DMS114 treated with DMSO at 0.1 percent for 48 hours (cell line): Measurements from ENCODE around the gene RAB6B.

Source experiments
- DNase-seq: peaks from one replicate; lab custom pipeline; 2025; ENCODE audit not compliant: unreplicated experiment; lab: John Stamatoyannopoulos, UW

RAB6B gene

DNA sequence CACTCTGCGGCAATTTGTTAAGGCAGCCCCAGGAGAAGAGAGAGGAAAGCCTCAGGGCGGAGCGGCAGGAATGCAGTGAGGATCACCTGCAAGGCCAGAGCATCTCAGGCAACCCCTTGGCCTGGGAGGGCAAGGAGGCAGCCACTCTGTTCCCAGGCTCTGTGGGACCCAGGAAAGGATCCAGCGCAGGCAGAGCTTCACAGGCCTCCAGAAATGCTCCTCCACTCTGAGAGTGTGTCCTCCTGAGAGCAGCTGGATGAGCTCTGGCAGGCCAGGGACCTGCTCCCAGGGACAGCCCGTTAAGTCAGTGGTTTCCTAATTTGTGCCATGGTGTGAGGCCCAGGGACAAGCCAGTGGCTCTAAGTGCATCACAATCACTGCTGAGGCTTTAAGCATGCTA is 35.2 kb downstream of the RAB6B start:
- DNase-seq = no peak

DNA sequence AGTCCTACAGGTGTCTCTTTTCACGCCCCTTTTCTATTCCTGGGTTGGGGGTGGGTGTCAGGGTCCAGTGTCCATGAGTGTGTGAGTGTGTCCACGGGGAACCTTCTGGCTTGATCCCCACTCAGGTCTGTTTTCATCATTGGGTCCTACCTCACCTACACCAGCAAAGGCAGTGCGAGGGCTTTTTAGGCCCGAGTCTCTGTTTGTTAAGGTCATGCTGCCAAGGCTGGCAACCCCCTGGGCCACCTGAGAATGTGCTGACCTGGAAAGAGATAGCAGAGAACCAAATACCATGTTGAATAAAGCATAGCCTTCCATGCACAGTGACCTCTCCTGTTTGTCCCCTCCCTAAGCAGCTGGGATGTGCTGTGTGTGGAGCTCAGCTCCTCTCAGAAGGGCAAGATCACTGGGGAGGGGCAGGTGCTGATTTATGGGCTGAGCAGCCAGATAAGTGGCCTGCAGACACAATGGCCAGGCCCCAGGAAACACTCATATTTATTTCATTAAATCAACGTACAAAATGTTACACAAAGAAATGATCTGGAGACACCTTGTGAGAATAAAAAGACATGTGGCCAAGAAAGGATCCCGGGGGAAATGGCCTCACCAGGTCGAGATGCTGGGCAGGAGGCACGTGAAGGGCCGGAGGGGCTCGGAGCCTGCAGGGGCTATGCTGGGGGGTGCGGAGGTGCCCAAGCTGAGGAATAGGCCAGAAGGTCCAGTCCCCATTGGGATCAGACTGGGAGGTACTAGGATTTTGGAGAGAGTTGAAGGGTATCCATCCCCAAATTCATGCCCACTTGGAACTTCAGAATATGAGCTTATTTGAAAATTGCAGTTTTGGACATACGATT is 36.1 kb downstream of the RAB6B start:
- DNase-seq = no peak

DNA sequence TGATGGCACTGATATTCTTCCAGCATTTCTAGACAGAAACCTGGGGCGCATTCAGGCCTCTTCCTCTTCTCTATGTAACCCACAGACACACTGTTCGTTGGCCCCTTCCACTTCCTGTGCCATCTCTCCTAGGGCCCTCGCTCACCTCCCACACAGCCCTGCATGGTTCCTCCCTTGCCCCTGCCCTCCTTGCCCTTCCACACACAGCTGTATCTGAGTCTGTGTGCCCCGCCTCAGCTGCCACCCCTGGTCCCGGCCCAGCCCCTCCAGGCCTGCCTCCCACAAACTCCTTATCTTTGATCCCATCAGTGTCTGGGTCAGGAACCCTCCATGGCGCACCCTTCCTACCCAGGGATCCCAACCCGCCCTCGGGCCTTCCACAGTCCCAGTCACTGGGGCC is 37.9 kb downstream of the RAB6B start:
- DNase-seq = no peak

DNA sequence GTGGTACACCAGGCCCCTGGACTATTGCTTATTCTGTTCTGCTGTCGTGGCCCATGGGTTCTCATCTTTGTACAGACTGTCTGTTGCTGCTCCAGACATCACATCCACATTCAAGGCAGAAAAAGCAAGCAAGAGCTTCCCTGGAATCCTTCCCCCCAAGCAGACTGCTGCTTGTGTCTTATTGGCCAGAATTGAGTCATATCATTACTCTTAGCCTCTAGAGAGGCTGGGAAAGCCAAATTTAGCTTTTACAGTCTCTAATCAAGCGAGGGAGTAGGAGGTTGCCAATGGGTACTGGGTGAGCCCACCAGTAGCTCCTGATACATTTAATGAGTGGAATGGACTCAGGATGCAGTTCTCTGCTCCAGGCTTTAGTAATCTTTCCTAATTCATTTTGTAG is 39.4 kb downstream of the RAB6B start:
- no peak for DNase-seq

DNA sequence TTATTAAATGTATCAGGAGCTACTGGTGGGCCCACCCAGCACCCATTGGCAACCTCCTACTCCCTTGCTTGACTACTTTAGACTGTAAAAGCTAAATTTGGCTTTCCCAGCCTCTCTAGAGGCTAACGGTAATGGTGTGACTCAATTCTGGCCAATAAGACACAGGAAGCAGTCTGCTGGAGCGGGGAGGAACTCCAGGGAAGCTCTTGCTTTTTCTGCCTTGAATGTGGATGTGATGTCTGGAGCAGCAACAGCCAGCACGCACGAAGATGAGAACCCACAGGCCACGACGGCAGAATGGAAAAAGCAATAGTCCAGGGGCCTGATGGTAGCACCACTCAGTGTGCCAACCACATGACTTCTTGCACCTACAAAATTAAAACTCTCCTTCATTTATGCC is 39.9 kb downstream of the RAB6B start:
- no peak for DNase-seq

DNA sequence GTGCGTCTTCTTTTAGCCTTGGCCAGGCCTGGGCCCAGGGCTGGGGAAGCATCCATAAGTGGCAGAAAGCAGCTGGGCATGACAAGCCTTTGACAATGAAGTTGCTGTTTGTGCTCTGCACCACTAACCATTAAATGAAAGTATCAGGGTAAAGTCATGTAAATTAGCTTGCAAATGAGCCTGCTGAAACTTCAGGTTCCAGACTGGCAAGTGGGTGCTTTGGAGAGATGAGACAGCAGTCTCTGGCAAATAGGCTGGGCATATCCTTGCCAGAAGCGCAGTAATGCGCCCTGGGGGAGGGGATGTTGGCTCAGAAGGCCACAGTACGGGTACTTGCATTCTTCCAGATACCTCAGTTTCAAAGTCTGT is 40.7 kb downstream of the RAB6B start:
- DNase-seq = no peak

DNA sequence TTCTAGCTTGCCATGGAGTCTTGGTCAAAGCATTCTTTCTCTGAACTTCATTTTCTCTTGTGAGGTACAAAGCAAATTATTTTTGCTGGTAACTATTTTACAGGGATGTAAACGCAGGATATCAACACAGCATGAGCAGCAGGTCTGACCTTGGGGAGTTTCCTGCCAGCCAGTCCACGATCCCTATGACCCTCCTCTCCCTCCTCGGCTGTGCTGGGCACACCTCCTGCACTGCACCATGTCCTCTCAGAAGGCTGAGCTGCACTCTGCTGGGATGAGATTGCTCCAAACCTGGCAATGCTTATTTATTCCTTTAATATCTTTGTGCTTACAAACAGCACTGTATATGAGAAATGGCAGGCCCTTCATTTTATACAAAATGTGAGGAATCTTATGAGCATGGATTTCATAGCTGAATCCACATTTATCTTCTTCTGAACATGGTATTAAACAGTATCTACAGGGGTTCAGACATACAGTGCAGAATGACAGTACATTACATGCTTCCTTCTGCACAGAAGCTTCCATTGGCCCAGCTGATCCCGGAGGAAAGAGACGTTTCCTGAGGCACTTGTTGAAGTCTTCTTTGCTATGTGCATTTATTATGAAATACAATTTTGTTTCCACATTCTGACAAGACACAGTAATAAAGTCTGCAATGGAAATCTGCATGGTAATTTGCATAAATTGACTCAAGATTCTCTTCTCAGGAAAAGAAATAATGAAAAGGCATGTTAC is 41.2 kb downstream of the RAB6B start:
- no peak for DNase-seq

DNA sequence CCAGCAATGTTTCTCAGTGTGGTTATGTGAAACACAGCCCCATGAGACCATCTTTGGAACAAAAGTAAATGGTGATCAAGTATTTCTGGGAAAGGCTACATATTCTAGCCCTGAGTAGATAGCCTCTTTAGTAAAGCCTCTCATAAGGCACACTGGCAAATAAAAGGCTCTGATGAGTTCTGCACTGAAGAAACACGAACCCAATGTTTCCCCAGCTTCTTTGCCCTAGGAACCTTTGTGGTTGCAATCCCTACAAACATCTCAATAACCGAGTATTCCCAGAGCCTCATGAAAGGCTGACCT is 41.8 kb downstream of the RAB6B start:
- DNase-seq = no peak

DNA sequence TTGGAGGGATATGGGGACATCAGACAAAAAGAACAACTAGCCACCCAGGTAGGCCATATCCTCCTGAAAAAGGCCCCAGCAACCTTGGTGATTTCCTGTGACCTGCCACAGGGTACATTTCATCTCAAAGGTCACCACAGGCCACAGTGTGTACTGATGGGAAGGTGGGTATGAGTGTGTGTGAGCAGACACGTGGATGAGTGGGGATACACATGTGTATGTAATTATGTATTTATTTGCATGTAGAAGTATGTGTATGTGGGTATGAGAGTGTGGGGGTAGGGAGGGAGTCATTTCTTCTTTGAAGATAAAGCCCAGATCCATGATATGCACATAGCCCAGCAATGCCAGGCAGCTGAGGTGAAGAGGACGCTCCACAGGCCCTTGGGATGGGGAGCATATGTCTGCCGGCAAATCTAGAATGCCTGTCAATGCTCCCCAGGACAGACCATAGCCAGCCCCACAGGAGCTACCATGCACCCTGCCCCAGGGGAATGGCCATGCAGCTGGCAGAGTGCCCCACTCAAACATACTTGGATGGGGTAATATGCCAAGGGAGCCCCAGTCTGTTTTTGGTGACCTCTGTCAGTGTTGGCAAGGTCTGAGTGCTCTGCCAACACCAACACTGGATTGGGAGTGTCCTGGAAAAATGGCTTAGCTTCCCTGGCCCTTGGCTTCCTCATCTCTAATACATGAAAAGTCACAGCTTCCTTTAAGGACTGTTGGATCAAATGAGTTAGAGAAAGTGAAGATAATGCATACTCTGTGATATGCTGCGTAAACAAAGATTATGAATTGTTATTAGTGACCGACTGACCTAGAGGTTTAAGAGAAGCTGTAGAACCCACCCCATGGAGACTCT is 42.4 kb downstream of the RAB6B start:
- no peak for DNase-seq

DNA sequence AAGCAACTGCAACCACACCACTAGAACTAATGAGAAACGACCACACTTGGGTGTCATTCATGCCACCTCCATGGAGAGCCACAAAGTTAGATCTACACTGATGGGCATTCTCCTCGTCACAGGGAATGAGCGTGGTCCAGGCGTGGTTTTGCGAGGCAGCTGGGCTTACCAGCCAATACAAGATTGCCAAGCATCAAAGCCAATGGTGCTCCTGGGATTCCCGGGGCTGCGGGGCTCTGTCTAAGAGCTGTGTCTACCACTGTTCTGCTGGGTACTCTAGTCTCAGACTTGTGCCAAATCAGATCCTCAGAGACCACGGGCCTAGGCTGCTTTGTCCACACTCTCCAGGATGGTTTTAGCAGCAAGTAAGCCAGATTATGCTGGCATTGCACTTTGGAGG is 43.8 kb downstream of the RAB6B start:
- no peak for DNase-seq

DNA sequence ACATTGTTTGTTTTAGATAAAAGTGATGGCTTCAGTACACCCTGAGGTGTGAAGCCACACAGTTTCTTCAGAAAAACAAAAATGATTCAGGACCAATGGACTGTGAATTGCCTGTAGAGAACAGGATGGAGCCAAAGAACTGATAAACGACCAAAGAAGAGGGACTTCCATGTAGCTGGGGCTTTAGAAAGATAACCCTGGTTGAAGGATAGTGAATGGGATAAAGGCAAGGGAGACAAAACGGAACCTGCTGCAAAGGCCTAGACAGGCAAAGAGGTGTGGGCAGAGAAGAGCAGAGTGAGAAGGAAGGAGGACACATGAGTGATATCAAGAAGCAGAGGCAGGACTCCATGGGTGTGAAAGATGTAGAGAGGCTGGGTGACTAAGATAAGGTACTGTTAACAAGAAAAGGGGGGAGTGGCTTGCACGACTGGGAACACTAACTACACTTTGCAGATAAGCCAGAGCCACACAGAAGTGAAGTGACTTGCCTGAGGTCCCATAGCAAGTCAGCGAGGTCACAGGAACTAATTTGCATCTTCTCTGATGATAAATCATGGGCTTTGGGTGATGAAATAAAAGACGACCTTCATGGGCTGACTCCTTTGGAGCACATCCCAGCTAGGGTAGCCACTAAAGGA is 44.3 kb downstream of the RAB6B start:
- DNase-seq = no peak

DNA sequence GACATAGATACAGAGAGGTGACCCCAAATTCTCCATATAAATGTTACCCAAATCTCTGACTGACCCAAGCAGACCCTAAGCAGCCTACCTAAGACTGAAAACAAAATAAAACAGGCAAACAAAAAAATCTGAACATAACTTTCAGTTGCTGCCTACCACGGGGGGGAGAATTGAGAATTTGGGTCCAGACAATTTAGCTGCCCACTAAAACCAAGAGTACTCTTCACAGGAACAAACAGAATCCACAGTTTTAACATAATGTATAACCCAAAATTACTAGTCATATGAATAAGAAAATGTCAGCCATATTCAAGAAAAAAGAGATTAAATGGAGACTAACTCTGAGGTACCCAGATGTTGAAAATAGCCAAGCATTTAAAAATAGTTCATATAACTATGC is 45.6 kb downstream of the RAB6B start:
- no peak for DNase-seq

DNA sequence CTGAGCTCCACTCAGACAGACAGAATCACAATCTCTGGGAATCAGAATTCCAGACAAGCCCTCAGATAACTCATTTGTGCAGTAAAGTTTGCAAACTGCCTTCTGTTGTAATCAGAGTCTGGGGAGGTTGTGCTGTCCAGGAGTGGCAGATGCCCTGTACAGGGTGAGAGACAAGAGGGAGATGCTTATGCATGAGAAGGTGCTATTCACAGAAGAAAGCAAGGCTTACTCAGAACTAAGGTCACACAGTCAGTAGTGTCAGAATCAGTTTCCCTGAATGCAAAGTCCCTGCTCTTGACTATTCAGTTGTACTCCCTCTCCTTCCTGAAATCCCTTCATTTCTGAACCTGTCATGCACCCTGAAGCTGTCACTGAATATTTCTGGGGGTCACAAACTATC is 46.3 kb downstream of the RAB6B start:
- no peak for DNase-seq

DNA sequence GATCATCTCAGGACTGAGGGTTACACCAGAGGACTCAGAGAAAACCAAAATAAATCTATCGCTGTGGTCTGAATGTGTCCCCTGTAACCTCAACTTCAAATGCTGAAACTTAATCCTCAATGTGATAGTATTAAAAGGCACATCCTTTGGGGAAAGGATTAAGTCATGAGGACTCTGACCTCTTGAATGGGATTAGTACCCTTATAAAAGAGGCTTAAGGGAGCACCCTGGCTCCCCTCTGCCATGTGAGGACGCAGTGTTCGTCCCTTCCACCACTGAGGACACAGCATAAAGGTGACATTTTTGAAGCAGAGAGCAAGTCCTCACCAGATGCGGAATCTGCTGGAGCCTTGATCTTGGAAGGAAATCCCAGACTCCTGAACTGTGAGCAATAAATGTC is 50.6 kb downstream of the RAB6B start:
- no peak for DNase-seq

DNA sequence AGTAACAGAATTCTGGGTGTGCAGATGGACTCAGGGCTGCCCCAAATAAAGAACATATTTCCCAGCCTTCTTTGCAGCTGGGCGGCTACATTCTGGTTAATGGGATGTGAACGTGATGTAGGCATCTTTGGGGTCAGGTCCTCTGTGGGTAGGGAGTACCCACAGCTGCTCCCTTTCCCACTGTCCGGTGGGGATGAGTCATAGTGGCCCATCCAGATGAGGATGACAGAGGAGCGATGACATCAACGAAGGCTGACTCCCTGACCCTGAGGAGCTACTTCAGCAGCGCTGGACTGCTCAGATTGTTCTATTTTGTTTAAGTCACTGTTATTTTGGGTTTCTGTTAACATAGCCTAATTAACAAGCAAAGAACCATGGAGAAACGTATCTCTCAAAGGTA is 52.0 kb downstream of the RAB6B start:
- DNase-seq = no peak

DNA sequence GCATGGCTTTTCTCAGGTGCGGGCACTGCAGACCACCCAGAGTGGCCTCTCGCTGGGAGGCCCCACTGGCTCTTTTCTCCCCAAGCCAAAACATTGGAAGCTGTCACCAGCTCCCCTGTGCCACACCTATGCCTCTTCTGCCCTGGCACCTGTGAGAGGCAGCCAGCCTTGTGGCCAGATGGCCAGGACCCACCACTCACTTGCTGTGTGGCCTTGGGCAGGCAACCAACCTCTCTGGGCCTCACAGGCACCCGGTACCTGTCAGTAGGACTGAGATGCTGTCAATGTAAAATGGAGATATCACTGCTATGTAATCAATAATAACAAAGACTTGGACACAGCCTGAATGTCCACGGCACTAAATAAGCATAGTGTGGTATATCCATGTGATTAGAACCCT is 53.5 kb downstream of the RAB6B start:
- no peak for DNase-seq

DNA sequence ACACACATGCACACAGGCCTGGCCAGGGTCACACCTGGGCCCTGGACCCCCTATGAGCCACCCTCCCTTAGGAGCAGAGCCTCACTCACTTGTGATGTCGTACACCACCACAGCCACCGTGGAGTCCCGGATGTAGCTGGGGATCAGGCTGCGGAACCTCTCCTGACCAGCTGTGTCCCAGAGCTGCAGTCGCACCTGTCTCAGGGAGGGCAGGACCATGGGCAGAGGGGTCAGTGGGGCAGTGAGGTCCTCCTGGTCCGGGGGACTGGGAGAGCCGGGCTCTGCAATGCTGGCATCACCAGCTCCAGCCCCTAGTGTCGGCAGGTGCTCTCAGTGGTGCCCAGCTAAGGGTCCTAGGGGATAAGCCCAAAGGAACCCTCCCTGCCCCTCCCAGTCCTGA is 54.5 kb downstream of the RAB6B start:
- no peak for DNase-seq

DNA sequence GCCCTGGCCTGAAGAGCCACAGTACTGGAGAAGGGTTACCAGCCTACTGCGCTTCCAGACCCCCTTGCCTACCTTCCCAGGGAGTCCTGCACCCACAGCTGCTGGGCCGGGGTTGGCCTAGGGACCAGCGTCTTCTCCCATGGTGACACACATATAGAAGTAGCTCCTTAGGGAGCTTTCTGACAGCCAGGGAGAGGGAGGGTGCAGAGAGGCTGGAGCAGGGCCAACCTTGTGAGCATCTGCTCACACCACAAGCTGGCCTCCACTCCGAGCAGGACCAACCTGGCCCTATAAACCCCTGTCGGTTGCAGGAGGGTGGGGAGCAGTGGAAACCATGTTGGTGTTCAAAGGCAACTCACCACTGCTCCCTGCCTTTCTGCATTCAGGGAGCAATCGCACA is 54.9 kb downstream of the RAB6B start:
- DNase-seq = no peak

DNA sequence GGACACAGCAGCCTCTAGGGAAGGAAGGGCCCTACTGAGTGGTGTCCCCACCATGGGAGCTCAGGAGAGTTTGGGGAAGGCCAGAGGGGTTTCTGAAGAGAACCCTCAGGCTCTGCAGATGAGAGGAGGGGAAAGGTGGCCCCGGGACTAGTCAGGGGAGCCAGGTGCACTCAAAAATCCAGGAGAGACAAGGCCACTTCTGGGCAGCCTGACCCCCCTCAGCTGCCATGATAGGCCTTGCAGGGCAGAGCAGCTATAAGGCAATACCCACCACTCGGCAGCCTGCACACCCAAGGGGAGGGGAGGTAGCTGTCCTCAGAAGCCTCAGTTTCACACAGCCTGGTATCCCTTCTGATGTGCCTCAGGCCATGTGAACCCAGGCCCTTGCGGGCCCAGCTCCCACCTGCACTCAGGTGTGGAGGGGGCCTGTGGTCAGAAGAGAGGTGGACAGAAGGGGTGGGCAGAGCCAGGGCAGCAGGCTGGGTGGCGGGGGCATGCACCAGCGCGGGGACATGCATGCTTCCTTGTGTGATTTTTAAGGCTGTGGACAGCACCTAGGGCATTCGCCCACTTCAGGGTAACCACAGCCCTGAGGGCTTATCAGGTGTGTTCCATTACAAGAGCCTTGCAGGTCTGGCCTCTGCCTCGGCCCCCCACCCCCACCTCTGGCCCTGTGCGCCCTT is 55.5 kb downstream of the RAB6B start:
- no peak for DNase-seq

DNA sequence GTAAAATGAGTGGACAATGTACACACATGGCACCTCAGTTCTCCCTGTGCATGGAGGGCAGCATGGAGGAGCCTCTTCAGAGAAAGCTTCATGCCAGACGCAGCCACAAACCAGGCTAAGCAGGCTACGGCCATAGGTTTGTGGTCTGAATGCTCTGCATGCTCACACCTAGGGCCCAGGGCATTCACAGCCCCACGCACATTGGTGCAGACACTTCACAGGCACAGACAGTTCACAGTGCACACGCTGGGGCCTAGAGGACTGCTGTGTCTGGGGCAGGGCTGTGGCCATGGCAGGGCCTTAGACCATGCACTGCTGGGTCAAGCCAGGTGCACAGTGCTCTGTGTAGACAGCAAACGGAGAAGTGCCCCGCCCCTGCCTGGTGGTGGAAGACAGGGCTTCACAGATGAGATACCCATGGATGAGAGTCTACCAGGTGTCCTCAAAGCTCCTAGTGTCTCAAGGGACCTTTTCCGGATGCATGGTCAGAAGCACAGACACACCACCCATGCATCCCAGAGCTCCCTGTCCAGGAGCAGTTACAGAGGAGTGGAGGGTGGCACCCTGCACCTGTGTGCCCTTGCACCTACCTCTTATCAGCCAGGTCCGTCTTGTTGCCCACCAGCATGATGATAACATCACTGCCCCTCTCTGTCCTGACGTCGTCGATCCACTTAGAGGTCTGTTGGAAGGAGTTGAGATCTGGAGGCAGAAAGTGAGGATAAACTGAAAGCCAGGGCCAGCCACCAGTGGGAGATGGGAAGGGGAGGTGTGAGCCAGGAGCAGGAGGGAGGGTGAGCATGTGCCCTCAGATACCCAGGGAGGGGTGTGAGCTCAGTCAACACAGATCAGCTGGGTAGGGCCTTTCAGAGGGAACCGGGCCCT is 56.5 kb downstream of the RAB6B start:
- no peak for DNase-seq
